ENCODE measurements around the gene SIAE. TPM values are rescaled to one million over a fixed set of nuclear protein-coding genes. Genes with fewer than 3 reads are reported as not detected.

The SIAE gene
- total RNA-seq, 1 experiment from 2014 or later: 2.6 TPM

GRCh38 chr11:124678416-124678815 is 4.9 kb upstream of the SIAE start:
- peaks cover under 1% of the 10 kb centered on the region; the same call in 1 of the 2 replicates for H3K27me3 ChIP-seq (ENCODE audit: control insufficient read depth, insufficient read depth, low read length)
- no peaks in the 10 kb centered on the region for H3K36me3 ChIP-seq (replicated peaks; ENCODE audit: control insufficient read depth, insufficient read depth, low read length)
- H3K4me3 ChIP-seq (ENCODE audit: insufficient read depth, low read depth, low read length): no peak overlapping the region
- no peak for DNase-seq

GRCh38 chr11:124676386-124676785 is 2.8 kb upstream of the SIAE start:
- no peak overlapping the region for H3K4me3 ChIP-seq (ENCODE audit: insufficient read depth, low read depth, low read length)
- no peaks in the 10 kb centered on the region for H3K36me3 ChIP-seq (replicated peaks; ENCODE audit: control insufficient read depth, insufficient read depth, low read length)
- H3K27me3 ChIP-seq (ENCODE audit: control insufficient read depth, insufficient read depth, low read length): peaks cover 14% of the 10 kb centered on the region
- DNase-seq: no peak

- Histone ChIP-seq H3K4me3 (ENCODE audit: insufficient read depth, low read depth, low read length) (peak overlapping the region; percentile 78; the same call in 1 of the 2 replicates), H3K36me3 (replicated peaks; ENCODE audit: control insufficient read depth, insufficient read depth, low read length) (no peaks in the 10 kb centered on the region), H3K27me3 (ENCODE audit: control insufficient read depth, insufficient read depth, low read length) (peaks cover 19% of the 10 kb centered on the region)
- no peak for DNase-seq
These were observed 1.0 kb upstream of the SIAE start for GRCh38 chr11:124674571-124674970.

- peak overlapping the region; percentile 78 for H3K4me3 ChIP-seq (ENCODE audit: insufficient read depth, low read depth, low read length)
- H3K36me3 ChIP-seq (replicated peaks; ENCODE audit: control insufficient read depth, insufficient read depth, low read length): no peaks in the 10 kb centered on the region
- peaks cover 20% of the 10 kb centered on the region for H3K27me3 ChIP-seq (ENCODE audit: control insufficient read depth, insufficient read depth, low read length)
- peak; percentile 22 for DNase-seq
These were observed 604 bp upstream of the SIAE start for GRCh38 chr11:124674168-124674517.

GRCh38 chr11:124672536-124673215 is 863 bp downstream of the SIAE start:
- peaks cover 20% of the 10 kb centered on the region for H3K27me3 ChIP-seq (ENCODE audit: control insufficient read depth, insufficient read depth, low read length)
- no peaks in the 10 kb centered on the region for H3K36me3 ChIP-seq (replicated peaks; ENCODE audit: control insufficient read depth, insufficient read depth, low read length)
- DNase-seq: no peak
- H3K4me3 ChIP-seq (ENCODE audit: insufficient read depth, low read depth, low read length): peak overlapping the region; percentile 78

- no peak for DNase-seq
- H3K4me3 ChIP-seq (ENCODE audit: insufficient read depth, low read depth, low read length): no peak overlapping the region
- no peaks in the 10 kb centered on the region for H3K36me3 ChIP-seq (replicated peaks; ENCODE audit: control insufficient read depth, insufficient read depth, low read length)
- peaks cover 29% of the 10 kb centered on the region for H3K27me3 ChIP-seq (ENCODE audit: control insufficient read depth, insufficient read depth, low read length)
These were observed 2.8 kb downstream of the SIAE start for GRCh38 chr11:124670732-124671131.

GRCh38 chr11:124669193-124669592 is 4.3 kb downstream of the SIAE start:
- peaks cover 29% of the 10 kb centered on the region for H3K27me3 ChIP-seq (ENCODE audit: control insufficient read depth, insufficient read depth, low read length)

GRCh38 chr11:124667601-124668000 is 5.9 kb downstream of the SIAE start:
- no peak overlapping the region for H3K4me3 ChIP-seq (ENCODE audit: insufficient read depth, low read depth, low read length)
- DNase-seq: no peak
- peaks cover 20% of the 10 kb centered on the region for H3K27me3 ChIP-seq (ENCODE audit: control insufficient read depth, insufficient read depth, low read length)
- H3K36me3 ChIP-seq (replicated peaks; ENCODE audit: control insufficient read depth, insufficient read depth, low read length): no peaks in the 10 kb centered on the region

More at GRCh38 chr11:124669193-124669592, 4.3 kb downstream of the SIAE start:
- no peak overlapping the region for H3K4me3 ChIP-seq (ENCODE audit: insufficient read depth, low read depth, low read length)
- peak; percentile 72 for DNase-seq
- H3K36me3 ChIP-seq (replicated peaks; ENCODE audit: control insufficient read depth, insufficient read depth, low read length): no peaks in the 10 kb centered on the region

- DNase-seq: no peak
- peaks cover 9% of the 10 kb centered on the region; the same call in 1 of the 2 replicates for H3K27me3 ChIP-seq (ENCODE audit: control insufficient read depth, insufficient read depth, low read length)
- H3K36me3 ChIP-seq (replicated peaks; ENCODE audit: control insufficient read depth, insufficient read depth, low read length): no peaks in the 10 kb centered on the region
These were observed 9.7 kb downstream of the SIAE start for GRCh38 chr11:124663861-124664260.

GRCh38 chr11:124662106-124662505 is 11.4 kb downstream of the SIAE start:
- Histone ChIP-seq H3K4me3 (ENCODE audit: insufficient read depth, low read depth, low read length) (no peak overlapping the region), H3K27me3 (ENCODE audit: control insufficient read depth, insufficient read depth, low read length) (peaks cover 4% of the 10 kb centered on the region; the same call in 1 of the 2 replicates), H3K36me3 (replicated peaks; ENCODE audit: control insufficient read depth, insufficient read depth, low read length) (no peaks in the 10 kb centered on the region)
- no peak for DNase-seq

More at GRCh38 chr11:124663861-124664260, 9.7 kb downstream of the SIAE start:
- H3K4me3 ChIP-seq (ENCODE audit: insufficient read depth, low read depth, low read length): no peak overlapping the region

- no peak overlapping the region for H3K4me3 ChIP-seq (ENCODE audit: insufficient read depth, low read depth, low read length)
- DNase-seq: no peak
- no peaks in the 10 kb centered on the region for H3K36me3 ChIP-seq (replicated peaks; ENCODE audit: control insufficient read depth, insufficient read depth, low read length)
- H3K27me3 ChIP-seq (ENCODE audit: control insufficient read depth, insufficient read depth, low read length): 0 out of 2 replicates have a peak, but pooled peaks cover 2% of the 10 kb centered on the region
These were observed 12.0 kb downstream of the SIAE start for GRCh38 chr11:124661553-124661952.

- Histone ChIP-seq H3K27me3 (ENCODE audit: control insufficient read depth, insufficient read depth, low read length) (no peaks in the 10 kb centered on the region), H3K4me3 (ENCODE audit: insufficient read depth, low read depth, low read length) (no peak overlapping the region), H3K36me3 (replicated peaks; ENCODE audit: control insufficient read depth, insufficient read depth, low read length) (no peaks in the 10 kb centered on the region)
- DNase-seq: no peak
These were observed 14.6 kb downstream of the SIAE start for GRCh38 chr11:124658986-124659385.

- no peaks in the 10 kb centered on the region for H3K27me3 ChIP-seq (ENCODE audit: control insufficient read depth, insufficient read depth, low read length)
- DNase-seq: no peak
- no peak overlapping the region for H3K4me3 ChIP-seq (ENCODE audit: insufficient read depth, low read depth, low read length)
- no peaks in the 10 kb centered on the region for H3K36me3 ChIP-seq (replicated peaks; ENCODE audit: control insufficient read depth, insufficient read depth, low read length)
These were observed 15.0 kb downstream of the SIAE start for GRCh38 chr11:124658501-124658900.

GRCh38 chr11:124657904-124658303 is 15.6 kb downstream of the SIAE start:
- Histone ChIP-seq H3K4me3 (ENCODE audit: insufficient read depth, low read depth, low read length) (no peak overlapping the region), H3K36me3 (replicated peaks; ENCODE audit: control insufficient read depth, insufficient read depth, low read length) (no peaks in the 10 kb centered on the region), H3K27me3 (ENCODE audit: control insufficient read depth, insufficient read depth, low read length) (no peaks in the 10 kb centered on the region)
- no peak for DNase-seq

- no peaks in the 10 kb centered on the region for H3K27me3 ChIP-seq (ENCODE audit: control insufficient read depth, insufficient read depth, low read length)
- H3K36me3 ChIP-seq (replicated peaks; ENCODE audit: control insufficient read depth, insufficient read depth, low read length): no peaks in the 10 kb centered on the region
- H3K4me3 ChIP-seq (ENCODE audit: insufficient read depth, low read depth, low read length): no peak overlapping the region
- DNase-seq: peak; percentile 52
These were observed 16.5 kb downstream of the SIAE start for GRCh38 chr11:124656774-124657630.
